ENCODE data around the gene PTP4A2. TPM values are rescaled to one million over a fixed set of nuclear protein-coding genes. Genes with fewer than 3 reads are reported as not detected.
A peak's percentile ranks its signal among the peaks of the same experiment; 100 is the strongest.
"Not testable (repeated sequence)": the region's sequence is repeated elsewhere in the genome, so short reads cannot be mapped to it uniquely, and the experiment has no call there.

Gene PTP4A2
- total and polyA plus RNA-seq, 7 experiments from 2014 or later, result 196 to 449 (median 276) TPM

GRCh38 chr1:31952825-31953220 lies 14.7 kb upstream of the PTP4A2 start:
- Histone ChIP-seq H3K27ac (ENCODE audit: low read depth, low read length) (no peak overlapping the region), H3K4me1 (ENCODE audit: control insufficient read depth in 2 of 2, insufficient read depth in 2 of 2, low read length in 2 of 2) (peaks cover 27 to 31% of the 10 kb centered on the region in 2 donors), H3K27me3 (ENCODE audit: control insufficient read depth in 2 of 2, insufficient read depth in 2 of 2, low read length in 2 of 2) (no peaks in the 10 kb centered on the region), H3K36me3 (ENCODE audit: control insufficient read depth in 2 of 3, insufficient read depth in 3 of 3, low read length in 3 of 3) (no peaks in the 10 kb centered on the region), H3K4me3 (ENCODE audit: low read length) (no peak overlapping the region), H3K9me3 (ENCODE audit: control insufficient read depth in 2 of 3, low read length in 3 of 3) (no peaks in the 10 kb centered on the region)
- peaks cover 33 to 57% (median 49%) of the 10 kb centered on the region in 7 donors for H3K4me1 Mint-ChIP-seq
- peak overlapping the region in 5 of 9 donors; percentile 24 to 86 (median 67) for H3K27ac Mint-ChIP-seq
- peak overlapping the region in 1 of 10 donors; percentile 18 for H3K4me3 Mint-ChIP-seq
- intact Hi-C loops (cut with micrococcal nuclease), result no loop called here
- H3K27me3 Mint-ChIP-seq, result no peaks in the 10 kb centered on the region
- ATAC-seq (no peak), DNase-seq (no peak)
- peaks cover 0 to 1% (median 0%) of the 10 kb centered on the region in 11 donors for H3K9me3 Mint-ChIP-seq
- H3K36me3 Mint-ChIP-seq, result no peaks in the 10 kb centered on the region
- POLR2A ChIA-PET, result interaction anchor here (0.6 to 13.9 kb wide), 5 partner anchors 11 to 154 kb away, joined by 3 to 248 read pairs (median 3); partner anchors contain the start of genes KHDRBS1 and PTP4A2
- CTCF ChIA-PET, result interaction anchor here (1.0 to 3.4 kb wide), 6 partner anchors 9 to 163 kb away, joined by 3 to 14 read pairs (median 8); partner anchors contain the start of gene PTP4A2

GRCh38 chr1:31951276-31951675 lies 13.1 kb upstream of the PTP4A2 start:
- peaks cover 21 to 22% of the 10 kb centered on the region in 2 donors for H3K4me1 ChIP-seq (ENCODE audit: control insufficient read depth in 2 of 2, insufficient read depth in 2 of 2, low read length in 2 of 2)
- Mint-ChIP-seq H3K4me1 (peaks cover 26 to 52% (median 48%) of the 10 kb centered on the region in 7 donors), H3K27ac (peak overlapping the region in 8 of 9 donors; percentile 23 to 81 (median 50)), H3K9me3 (peaks cover 0 to 1% (median 0%) of the 10 kb centered on the region in 11 donors), H3K27me3 (no peaks in the 10 kb centered on the region), H3K4me3 (no peak overlapping the region), H3K36me3 (peaks cover 0 to 4% (median 0%) of the 10 kb centered on the region in 5 donors)
- H3K27me3 ChIP-seq (ENCODE audit: control insufficient read depth in 2 of 2, insufficient read depth in 2 of 2, low read length in 2 of 2), result no peaks in the 10 kb centered on the region
- ChIA-PET CTCF (interaction anchor here (0.6 to 3.4 kb wide), 3 partner anchors 13 to 190 kb away, joined by 3 to 14 read pairs (median 4); no protein-coding TSS in a partner anchor), POLR2A (interaction anchor here (1.1 to 13.9 kb wide), 4 partner anchors 9 to 20 kb away, joined by 3 to 248 read pairs (median 4); partner anchors contain the start of gene PTP4A2)
- H3K27ac ChIP-seq (ENCODE audit: low read depth, low read length), result no peak overlapping the region
- no peaks in the 10 kb centered on the region for H3K36me3 ChIP-seq (ENCODE audit: control insufficient read depth in 2 of 3, insufficient read depth in 3 of 3, low read length in 3 of 3)
- intact Hi-C loops (cut with micrococcal nuclease), result no loop called here
- no peaks in the 10 kb centered on the region for H3K9me3 ChIP-seq (ENCODE audit: control insufficient read depth in 2 of 3, low read length in 3 of 3)
- ATAC-seq, result no peak
- no peak overlapping the region for H3K4me3 ChIP-seq (ENCODE audit: low read length)
- no peak for DNase-seq

- Histone ChIP-seq H3K27ac (ENCODE audit: low read depth, low read length) (no peak overlapping the region), H3K36me3 (ENCODE audit: control insufficient read depth in 2 of 3, insufficient read depth in 3 of 3, low read length in 3 of 3) (no peaks in the 10 kb centered on the region), H3K4me3 (ENCODE audit: low read length) (no peak overlapping the region), H3K4me1 (ENCODE audit: control insufficient read depth in 2 of 2, insufficient read depth in 2 of 2, low read length in 2 of 2) (peaks cover 15% of the 10 kb centered on the region in 2 donors), H3K27me3 (ENCODE audit: control insufficient read depth in 2 of 2, insufficient read depth in 2 of 2, low read length in 2 of 2) (no peaks in the 10 kb centered on the region), H3K9me3 (ENCODE audit: control insufficient read depth in 2 of 3, low read length in 3 of 3) (no peaks in the 10 kb centered on the region)
- no peak overlapping the region for H3K4me3 Mint-ChIP-seq
- peaks cover 0 to 4% (median 0%) of the 10 kb centered on the region in 5 donors for H3K36me3 Mint-ChIP-seq
- peaks cover 0 to 1% (median 0%) of the 10 kb centered on the region in 11 donors for H3K9me3 Mint-ChIP-seq
- no peak overlapping the region for H3K27ac Mint-ChIP-seq
- ChIA-PET POLR2A (interaction anchor here (13.9 kb wide), 1 partner anchor 8 kb away, joined by 248 read pairs; the partner anchor contains the start of gene PTP4A2), CTCF (interaction anchor here (0.6 kb wide), 1 partner anchor 126 kb away, joined by 3 read pairs; no protein-coding TSS in a partner anchor)
- intact Hi-C loops (cut with micrococcal nuclease), result no loop called here
- no peaks in the 10 kb centered on the region for H3K27me3 Mint-ChIP-seq
- ATAC-seq (no peak), DNase-seq (no peak)
- peaks cover 17 to 47% (median 42%) of the 10 kb centered on the region in 7 donors for H3K4me1 Mint-ChIP-seq
Measured at GRCh38 chr1:31949862-31950261, 11.7 kb upstream of the PTP4A2 start.

DNA sequence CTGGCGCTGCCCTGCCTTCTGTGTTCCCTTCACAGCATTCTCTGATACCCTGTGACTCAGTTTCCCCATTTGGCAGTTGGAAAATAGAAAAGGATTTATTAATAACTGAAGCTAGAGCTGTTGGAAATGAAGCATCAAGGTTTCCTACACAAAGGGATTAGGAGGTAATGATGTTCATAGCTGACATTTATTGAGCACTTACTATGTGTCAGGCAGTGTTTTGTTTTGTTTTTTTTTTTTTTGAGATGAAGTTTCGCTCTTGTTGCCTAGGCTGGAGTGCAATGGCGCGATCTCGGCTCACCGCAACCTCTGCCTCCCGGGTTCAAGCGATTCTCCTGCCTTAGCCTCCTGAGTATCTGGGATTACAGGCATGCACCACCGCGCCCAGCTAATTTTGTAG lies 7.5 kb upstream of the PTP4A2 start:
- H3K4me1 ChIP-seq (ENCODE audit: control insufficient read depth in 2 of 2, insufficient read depth in 2 of 2, low read length in 2 of 2), result peaks cover 33 to 36% of the 10 kb centered on the region in 2 donors
- Mint-ChIP-seq H3K27ac (peak overlapping the region in 8 of 9 donors; percentile 17 to 95 (median 58)), H3K4me3 (peak overlapping the region in 8 of 10 donors; percentile 35 to 91 (median 57)), H3K4me1 (peaks cover 23 to 51% (median 42%) of the 10 kb centered on the region in 7 donors)
- DNase-seq, result peak in 1 of 9 donors; percentile 3
- CTCF ChIA-PET, result interaction anchor here (1.4 to 4.9 kb wide), 2 partner anchors 18 to 56 kb away, joined by 4 to 52 read pairs; no protein-coding TSS in a partner anchor
- POLR2A ChIA-PET, result interaction anchor here (1.0 to 10.5 kb wide), 3 partner anchors 10 to 128 kb away, joined by 3 to 248 read pairs (median 44); no protein-coding TSS in a partner anchor
- H3K27me3 Mint-ChIP-seq; ATAC-seq; H3K27me3 ChIP-seq (ENCODE audit: control insufficient read depth in 2 of 2, insufficient read depth in 2 of 2, low read length in 2 of 2); H3K9me3 Mint-ChIP-seq; H3K27ac ChIP-seq (ENCODE audit: low read depth, low read length); H3K36me3 Mint-ChIP-seq; H3K9me3 ChIP-seq (ENCODE audit: control insufficient read depth in 2 of 3, low read length in 3 of 3); H3K4me3 ChIP-seq (ENCODE audit: low read length); H3K36me3 ChIP-seq (ENCODE audit: control insufficient read depth in 2 of 3, insufficient read depth in 3 of 3, low read length in 3 of 3): not testable (repeated sequence)
- intact Hi-C loops (cut with micrococcal nuclease), result loop anchor here in 1 of 2 donors (2.0 kb wide), 1 partner anchor 67 kb away; the partner anchor contains the start of gene KHDRBS1

- Histone ChIP-seq H3K9me3 (ENCODE audit: control insufficient read depth in 2 of 3, low read length in 3 of 3) (no peaks in the 10 kb centered on the region), H3K4me1 (ENCODE audit: control insufficient read depth in 2 of 2, insufficient read depth in 2 of 2, low read length in 2 of 2) (peaks cover 45 to 46% of the 10 kb centered on the region in 2 donors), H3K4me3 (ENCODE audit: low read length) (peak overlapping the region; percentile 68), H3K27ac (ENCODE audit: low read depth, low read length) (peak overlapping the region; percentile 76), H3K36me3 (ENCODE audit: control insufficient read depth in 2 of 3, insufficient read depth in 3 of 3, low read length in 3 of 3) (no peaks in the 10 kb centered on the region), H3K27me3 (ENCODE audit: control insufficient read depth in 2 of 2, insufficient read depth in 2 of 2, low read length in 2 of 2) (no peaks in the 10 kb centered on the region)
- ChIA-PET CTCF (interaction anchor here (0.6 to 4.9 kb wide), 10 partner anchors 9 to 155 kb away, joined by 3 to 52 read pairs (median 4); no protein-coding TSS in a partner anchor), POLR2A (interaction anchor here (0.7 to 10.5 kb wide), 18 partner anchors 10 to 155 kb away, joined by 3 to 248 read pairs (median 4); partner anchors contain the start of genes KHDRBS1 and TMEM39B)
- ATAC-seq (peak; percentile 81), DNase-seq (peak; percentile 48 to 88 (median 87))
- peak overlapping the region; percentile 92 to 97 (median 94) for H3K27ac Mint-ChIP-seq
- H3K4me1 Mint-ChIP-seq, result peaks cover 33 to 64% (median 47%) of the 10 kb centered on the region in 7 donors
- peak overlapping the region; percentile 83 to 93 (median 89) for H3K4me3 Mint-ChIP-seq
- H3K27me3 Mint-ChIP-seq, result no peaks in the 10 kb centered on the region
- intact Hi-C loops (cut with micrococcal nuclease), result loop anchor here (1.0 to 5.0 kb wide), 5 partner anchors 12 to 308 kb away; partner anchors contain the start of genes KHDRBS1 (in 1 of the 2) and LCK (in 1 of the 2)
- H3K9me3 Mint-ChIP-seq, result no peaks in the 10 kb centered on the region
- peaks cover 0 to 5% (median 0%) of the 10 kb centered on the region in 5 donors for H3K36me3 Mint-ChIP-seq
Measured at GRCh38 chr1:31944205-31945089, 6.3 kb upstream of the PTP4A2 start.
